ENCODE measurements around the gene LGALS13.

DNA sequence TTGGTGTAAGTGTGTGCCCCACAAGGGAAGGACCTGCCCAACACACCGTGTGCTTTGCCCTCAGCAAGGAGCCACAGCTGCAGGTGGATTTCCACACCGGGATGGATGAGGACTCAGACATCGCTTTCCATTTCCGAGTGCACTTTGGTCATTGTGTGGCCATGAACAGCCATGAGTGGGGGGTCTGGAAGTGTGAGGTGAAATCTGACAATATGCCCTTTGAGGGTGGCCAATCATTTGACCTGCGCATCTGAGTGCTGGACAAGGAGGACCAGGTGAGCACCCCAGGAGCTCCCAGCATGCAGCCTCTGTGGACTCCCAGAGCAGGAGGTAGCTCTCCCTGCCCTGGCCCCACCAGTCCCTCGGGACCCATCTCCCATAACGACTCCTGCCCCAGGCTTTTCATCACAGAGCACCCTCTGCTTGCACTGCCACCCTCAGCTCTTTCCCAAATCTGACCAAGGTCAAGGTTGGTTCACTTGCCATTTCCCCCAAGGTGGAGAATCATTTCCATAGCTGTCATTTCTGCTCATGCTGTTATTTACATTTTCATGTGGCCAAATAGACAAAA, 49.2 kb upstream of the LGALS13 start:
- TF ChIP-seq EZH2 (IDR thresholded peaks at IDR 0.05; ENCODE audit: borderline replicate concordance, low read length), result no peak
- TF ChIP-seq, protein P1, sequence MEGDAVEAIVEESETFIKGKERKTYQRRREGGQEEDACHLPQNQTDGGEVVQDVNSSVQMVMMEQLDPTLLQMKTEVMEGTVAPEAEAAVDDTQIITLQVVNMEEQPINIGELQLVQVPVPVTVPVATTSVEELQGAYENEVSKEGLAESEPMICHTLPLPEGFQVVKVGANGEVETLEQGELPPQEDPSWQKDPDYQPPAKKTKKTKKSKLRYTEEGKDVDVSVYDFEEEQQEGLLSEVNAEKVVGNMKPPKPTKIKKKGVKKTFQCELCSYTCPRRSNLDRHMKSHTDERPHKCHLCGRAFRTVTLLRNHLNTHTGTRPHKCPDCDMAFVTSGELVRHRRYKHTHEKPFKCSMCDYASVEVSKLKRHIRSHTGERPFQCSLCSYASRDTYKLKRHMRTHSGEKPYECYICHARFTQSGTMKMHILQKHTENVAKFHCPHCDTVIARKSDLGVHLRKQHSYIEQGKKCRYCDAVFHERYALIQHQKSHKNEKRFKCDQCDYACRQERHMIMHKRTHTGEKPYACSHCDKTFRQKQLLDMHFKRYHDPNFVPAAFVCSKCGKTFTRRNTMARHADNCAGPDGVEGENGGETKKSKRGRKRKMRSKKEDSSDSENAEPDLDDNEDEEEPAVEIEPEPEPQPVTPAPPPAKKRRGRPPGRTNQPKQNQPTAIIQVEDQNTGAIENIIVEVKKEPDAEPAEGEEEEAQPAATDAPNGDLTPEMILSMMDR (conservative IDR thresholded peaks at IDR 0.05 in 1 of 2, IDR thresholded peaks at IDR 0.05 in 1 of 2; ENCODE audit: extremely low read depth in 1 of 2, insufficient read depth in 1 of 2, low read depth in 1 of 2, low read length in 2 of 2), result no peak
